ENCODE data around the gene MAD1L1. TPM values are rescaled to one million over a fixed set of nuclear protein-coding genes. Genes with fewer than 3 reads are reported as not detected.

The MAD1L1 gene
- total RNA-seq, 4 donors from 2014 or later = 21.0 to 49.7 (median 29.8) TPM

- TF ChIP-seq CTCF (IDR thresholded peaks at IDR 0.05; ENCODE audit: low read depth) = no peak
Measured at GRCh38 chr7:2048531-2048930, 184.2 kb downstream of the MAD1L1 start.

- no peak for TF ChIP-seq CTCF (IDR thresholded peaks at IDR 0.05; ENCODE audit: low read depth)
Measured at GRCh38 chr7:2048006-2048405, 184.7 kb downstream of the MAD1L1 start.

- TF ChIP-seq CTCF (IDR thresholded peaks at IDR 0.05; ENCODE audit: low read depth) = no peak
Measured at GRCh38 chr7:2046581-2047565, 185.9 kb downstream of the MAD1L1 start.

GRCh38 chr7:2045559-2046405, 187.0 kb downstream of the MAD1L1 start:
- TF ChIP-seq CTCF (IDR thresholded peaks at IDR 0.05; ENCODE audit: low read depth) = no peak

GRCh38 chr7:2044883-2045471, 187.8 kb downstream of the MAD1L1 start:
- no peak for TF ChIP-seq CTCF (IDR thresholded peaks at IDR 0.05; ENCODE audit: low read depth)

- TF ChIP-seq CTCF (IDR thresholded peaks at IDR 0.05; ENCODE audit: low read depth) = no peak
Measured at GRCh38 chr7:2044311-2044882, 188.3 kb downstream of the MAD1L1 start.
